ENCODE results near the gene PHLDB3. TPM values are rescaled to one million over a fixed set of nuclear protein-coding genes. Genes with fewer than 3 reads are reported as not detected.

Gene PHLDB3
- total RNA-seq, 1 experiment from 2014 or later: 33.1 TPM

- BruUV-seq (replicated peaks): no TSS peak
These were observed 39.5 kb upstream of the PHLDB3 start for GRCh38 chr19:43544077-43544476.

GRCh38 chr19:43541920-43542650 is 37.5 kb upstream of the PHLDB3 start:
- no peaks in the 10 kb centered on the region for H3K4me1 ChIP-seq
- ChIA-PET POLR2A (no interaction called here), CTCF (no interaction called here)
- no TSS peak for BruUV-seq (replicated peaks)
- H3K36me3 ChIP-seq (ENCODE audit: control insufficient read depth, insufficient read depth, low read length): peaks cover 3% of the 10 kb centered on the region; the same call in 1 of the 2 replicates
- H3K4me3 Mint-ChIP-seq (ENCODE audit: unreplicated experiment): no peak overlapping the region
- TF ChIP-seq CTCF (IDR thresholded peaks at IDR 0.05; ENCODE audit: insufficient read depth in 1 of 2, low read depth in 1 of 2, low read length in 1 of 2, severe bottlenecking in 1 of 2, unreplicated experiment in 1 of 2): no peak
- H3K36me3 Mint-ChIP-seq (ENCODE audit: insufficient read depth, unreplicated experiment): peaks cover 44% of the 10 kb centered on the region
- H3K9me3 ChIP-seq: peaks cover 6% of the 10 kb centered on the region; the same call in 1 of the 2 replicates
- H3K9me3 Mint-ChIP-seq (ENCODE audit: unreplicated experiment): peaks cover 12% of the 10 kb centered on the region
- intact Hi-C loops (cut with micrococcal nuclease; ENCODE audit: unreplicated experiment): no loop called here
- no peak for DNase-seq
- no peak overlapping the region for H3K4me3 ChIP-seq (ENCODE audit: low read depth, low read length)
- no peaks in the 10 kb centered on the region for H3K27me3 Mint-ChIP-seq (ENCODE audit: insufficient read depth, unreplicated experiment)
- H3K27me3 ChIP-seq (replicated peaks; ENCODE audit: control insufficient read depth, insufficient read depth, low read length): no peaks in the 10 kb centered on the region
- H3K27ac Mint-ChIP-seq (ENCODE audit: unreplicated experiment): no peak overlapping the region
- no peaks in the 10 kb centered on the region for H3K4me1 Mint-ChIP-seq (ENCODE audit: low read depth, unreplicated experiment)

More at GRCh38 chr19:43544077-43544476, 39.5 kb upstream of the PHLDB3 start:
- no peak for DNase-seq
- no peaks in the 10 kb centered on the region for H3K27me3 Mint-ChIP-seq (ENCODE audit: insufficient read depth, unreplicated experiment)
- no peak for TF ChIP-seq CTCF (IDR thresholded peaks at IDR 0.05; ENCODE audit: insufficient read depth in 1 of 2, low read depth in 1 of 2, low read length in 1 of 2, severe bottlenecking in 1 of 2, unreplicated experiment in 1 of 2)
- intact Hi-C loops (cut with micrococcal nuclease; ENCODE audit: unreplicated experiment): no loop called here
- ChIA-PET CTCF (no interaction called here), POLR2A (no interaction called here)
- H3K9me3 ChIP-seq: peaks cover 3% of the 10 kb centered on the region; the same call in 1 of the 2 replicates
- no peaks in the 10 kb centered on the region for H3K4me1 ChIP-seq
- no peaks in the 10 kb centered on the region for H3K27me3 ChIP-seq (replicated peaks; ENCODE audit: control insufficient read depth, insufficient read depth, low read length)
- H3K4me3 Mint-ChIP-seq (ENCODE audit: unreplicated experiment): no peak overlapping the region
- H3K4me3 ChIP-seq (ENCODE audit: low read depth, low read length): no peak overlapping the region
- H3K27ac Mint-ChIP-seq (ENCODE audit: unreplicated experiment): no peak overlapping the region
- peaks cover 6% of the 10 kb centered on the region for H3K9me3 Mint-ChIP-seq (ENCODE audit: unreplicated experiment)
- H3K4me1 Mint-ChIP-seq (ENCODE audit: low read depth, unreplicated experiment): no peaks in the 10 kb centered on the region
- peaks cover 2% of the 10 kb centered on the region; the same call in 1 of the 2 replicates for H3K36me3 ChIP-seq (ENCODE audit: control insufficient read depth, insufficient read depth, low read length)
- peaks cover 35% of the 10 kb centered on the region for H3K36me3 Mint-ChIP-seq (ENCODE audit: insufficient read depth, unreplicated experiment)

- peaks cover 46% of the 10 kb centered on the region for H3K36me3 Mint-ChIP-seq (ENCODE audit: insufficient read depth, unreplicated experiment)
- POLR2A ChIA-PET: no interaction called here
- no TSS peak for BruUV-seq (replicated peaks)
These were observed 35.8 kb upstream of the PHLDB3 start for GRCh38 chr19:43540381-43540780.

More at GRCh38 chr19:43540381-43540780, 35.8 kb upstream of the PHLDB3 start:
- CTCF ChIA-PET: no interaction called here
- no peak overlapping the region for H3K27ac Mint-ChIP-seq (ENCODE audit: unreplicated experiment)
- intact Hi-C loops (cut with micrococcal nuclease; ENCODE audit: unreplicated experiment): no loop called here
- H3K4me3 Mint-ChIP-seq (ENCODE audit: unreplicated experiment): no peak overlapping the region
- H3K27me3 Mint-ChIP-seq (ENCODE audit: insufficient read depth, unreplicated experiment): no peaks in the 10 kb centered on the region
- DNase-seq: no peak
- no peak for TF ChIP-seq CTCF (IDR thresholded peaks at IDR 0.05; ENCODE audit: insufficient read depth in 1 of 2, low read depth in 1 of 2, low read length in 1 of 2, severe bottlenecking in 1 of 2, unreplicated experiment in 1 of 2)
- Histone ChIP-seq H3K36me3 (ENCODE audit: control insufficient read depth, insufficient read depth, low read length) (peaks cover 3% of the 10 kb centered on the region; the same call in 1 of the 2 replicates), H3K9me3 (peaks cover 6% of the 10 kb centered on the region; the same call in 1 of the 2 replicates), H3K4me1 (no peaks in the 10 kb centered on the region), H3K27me3 (replicated peaks; ENCODE audit: control insufficient read depth, insufficient read depth, low read length) (no peaks in the 10 kb centered on the region), H3K4me3 (ENCODE audit: low read depth, low read length) (no peak overlapping the region)
- H3K4me1 Mint-ChIP-seq (ENCODE audit: low read depth, unreplicated experiment): peaks cover 3% of the 10 kb centered on the region
- peaks cover 12% of the 10 kb centered on the region for H3K9me3 Mint-ChIP-seq (ENCODE audit: unreplicated experiment)

Measured in Caco-2 (cell line).